Muscle of leg (tissue), 16 donors: ENCODE measurements around the gene ARRB2. TPM values are rescaled to one million over a fixed set of nuclear protein-coding genes. Genes with fewer than 3 reads are reported as not detected.

ENCODE experiments used
- DNase-seq: peaks from one replicate; pipeline ENCODE4 v3.0.0; 2013
- H3K27ac ChIP-seq: one replicate; pipeline ENCODE4 v1.5.1; 2013; ENCODE audit warnings: mild to moderate bottlenecking, low read length, control low read depth
- H3K27me3 ChIP-seq: one replicate; pipeline ENCODE4 v1.6.1; 2013; ENCODE audit warnings: low read length; ENCODE audit not compliant: control insufficient read depth, insufficient read depth
- H3K36me3 ChIP-seq: one replicate; pipeline ENCODE4 v1.6.1; 2013; ENCODE audit warnings: low read length; ENCODE audit not compliant: control insufficient read depth, insufficient read depth
- H3K4me1 ChIP-seq: one replicate; pipeline ENCODE4 v1.6.1; 2013; ENCODE audit warnings: low read length; ENCODE audit not compliant: control insufficient read depth, insufficient read depth
- H3K4me3 ChIP-seq: one replicate; pipeline ENCODE4 v1.5.1; 2013; ENCODE audit warnings: low read length, control low read depth
- H3K9me3 ChIP-seq: replicated peaks from 2 replicates; pipeline ENCODE4 v1.6.1; 2013; ENCODE audit warnings: low read depth, low read length; ENCODE audit not compliant: control insufficient read depth
- WGBS: methylation state at CpG from one replicate; pipeline ENCODE4 v1.1.5; 2013; ENCODE audit warnings: missing lambda C conversion rate; ENCODE audit not compliant: insufficient coverage; 5-methylcytosine and 5-hydroxymethylcytosine counted together
- long read RNA-seq, 11 donors: transcript quantifications; one replicate each; lab custom pipeline, GENCODE V29; 2026
- polyA plus RNA-seq, 8 donors: library from polyadenylated mRNA; unstranded; fragments of 120-200 nt; gene quantifications; one replicate each; pipeline versions ENCODE4 v1.2.1 to v1.2.3, GENCODE V29; 2013; ENCODE audit warnings: inconsistent platforms in 1 of 8, low replicate concordance in 1 of 8; ENCODE audit not compliant: insufficient read length in 8 of 8, insufficient read depth in 1 of 8
- total RNA-seq: library from RNA; stranded (reverse); fragments of 120-200 nt; gene quantifications from one replicate; pipeline ENCODE4 v1.2.4, GENCODE V29; 2013

Gene ARRB2
- total RNA-seq (12.9 TPM), polyA plus RNA-seq (10 to 100 TPM; 16.5 to 29.1 (median 21.3) TPM)
- long read RNA-seq, donor 1, partial matches to known transcripts: 0 of 2 reads
- long read RNA-seq, donor 1, other reads (novel, unspliced or antisense): 0 of 2 reads
- long read RNA-seq, donor 2, partial matches to known transcripts: 0 of 1 reads
- long read RNA-seq, donor 2, other reads (novel, unspliced or antisense): 0 of 1 reads
- long read RNA-seq, donor 3, partial matches to known transcripts: 0 of 3 reads
- long read RNA-seq, donor 3, other reads (novel, unspliced or antisense): 0 of 3 reads
- long read RNA-seq, donor 4, partial matches to known transcripts: 0 of 4 reads
- long read RNA-seq, donor 4, other reads (novel, unspliced or antisense): 0 of 4 reads
- long read RNA-seq, donor 5, transcript ARRB2-201 (15 exons, 1,895 nt): major isoform, 6 of 12 reads
- long read RNA-seq, donor 5, partial matches to known transcripts: 0 of 12 reads
- long read RNA-seq, donor 5, other reads (novel, unspliced or antisense): 0 of 12 reads
- long read RNA-seq, donor 6, partial matches to known transcripts: 6 of 11 reads
- long read RNA-seq, donor 6, other reads (novel, unspliced or antisense): 0 of 11 reads
- long read RNA-seq, donor 7, partial matches to known transcripts: 0 of 7 reads
- long read RNA-seq, donor 7, other reads (novel, unspliced or antisense): 0 of 7 reads
- long read RNA-seq, donor 8, partial matches to known transcripts: 0 of 5 reads
- long read RNA-seq, donor 8, other reads (novel, unspliced or antisense): 0 of 5 reads
- long read RNA-seq, donor 9, partial matches to known transcripts: 0 of 4 reads
- long read RNA-seq, donor 9, other reads (novel, unspliced or antisense): 0 of 4 reads
- long read RNA-seq, donor 10, partial matches to known transcripts: 0 of 7 reads
- long read RNA-seq, donor 10, other reads (novel, unspliced or antisense): 0 of 7 reads
- long read RNA-seq, donor 11, partial matches to known transcripts: 0 of 1 reads
- long read RNA-seq, donor 11, other reads (novel, unspliced or antisense): 0 of 1 reads

- Histone ChIP-seq H3K27me3 (no peaks in the 10 kb centered on the region), H3K9me3 (no peaks in the 10 kb centered on the region), H3K4me1 (peaks cover 22% of the 10 kb centered on the region), H3K36me3 (no peaks in the 10 kb centered on the region), H3K27ac (peak within 1 kb of the TSS; percentile 73), H3K4me3 (peak within 1 kb of the TSS; percentile 63)
- WGBS: 1% methylated on average over 60 of the region's 67 CpGs
- DNase-seq: peak; percentile 100
These were observed at the start of gene ARRB2 for GRCh38 chr17:4709794-4710692. Gene ARRB2, plus strand, starts transcription at chr17:4710632. Its CDS starts 90 bp downstream, at chr17:4710722.

GRCh38 chr17:4663711-4664110 lies 46.7 kb upstream of the ARRB2 start:
- no peak for DNase-seq
- H3K27ac ChIP-seq: no peak overlapping the region
- peaks cover 16% of the 10 kb centered on the region for H3K27me3 ChIP-seq
- no peak overlapping the region for H3K4me3 ChIP-seq
- H3K4me1 ChIP-seq: no peaks in the 10 kb centered on the region
- H3K9me3 ChIP-seq: no peaks in the 10 kb centered on the region
- WGBS: 96% methylated on average over 4 of the region's 8 CpGs
- H3K36me3 ChIP-seq: no peaks in the 10 kb centered on the region

- no peak overlapping the region for H3K4me3 ChIP-seq
- peaks cover 16% of the 10 kb centered on the region for H3K27me3 ChIP-seq
- 73% methylated on average over 8 of the region's 9 CpGs for WGBS
- H3K36me3 ChIP-seq: no peaks in the 10 kb centered on the region
- no peaks in the 10 kb centered on the region for H3K9me3 ChIP-seq
- no peak for DNase-seq
- no peak overlapping the region for H3K27ac ChIP-seq
- H3K4me1 ChIP-seq: no peaks in the 10 kb centered on the region
These were observed 46.2 kb upstream of the ARRB2 start for GRCh38 chr17:4664230-4664629.

GRCh38 chr17:4665027-4665426 lies 45.4 kb upstream of the ARRB2 start:
- no peaks in the 10 kb centered on the region for H3K9me3 ChIP-seq
- H3K36me3 ChIP-seq: no peaks in the 10 kb centered on the region
- no peak overlapping the region for H3K27ac ChIP-seq
- no peak overlapping the region for H3K4me3 ChIP-seq
- 67% methylated on average over 4 of the region's 9 CpGs for WGBS
- no peak for DNase-seq
- H3K27me3 ChIP-seq: peaks cover 16% of the 10 kb centered on the region
- H3K4me1 ChIP-seq: no peaks in the 10 kb centered on the region

GRCh38 chr17:4666296-4666695 lies 44.1 kb upstream of the ARRB2 start:
- Histone ChIP-seq H3K27ac (no peak overlapping the region), H3K36me3 (peaks cover 8% of the 10 kb centered on the region), H3K4me1 (no peaks in the 10 kb centered on the region), H3K4me3 (no peak overlapping the region), H3K9me3 (no peaks in the 10 kb centered on the region), H3K27me3 (peaks cover 16% of the 10 kb centered on the region)
- DNase-seq: no peak
- no CpG with 5 or more reads among the region's 5 CpGs for WGBS

- no CpG with 5 or more reads among the region's 4 CpGs for WGBS
These were observed 43.3 kb upstream of the ARRB2 start for GRCh38 chr17:4667166-4667565.

GRCh38 chr17:4672055-4672630 lies 38.3 kb upstream of the ARRB2 start:
- H3K27ac ChIP-seq: no peak overlapping the region
- no peaks in the 10 kb centered on the region for H3K4me1 ChIP-seq
- WGBS: 86% methylated on average over 4 of the region's 9 CpGs
- H3K4me3 ChIP-seq: no peak overlapping the region
- no peaks in the 10 kb centered on the region for H3K9me3 ChIP-seq
- H3K36me3 ChIP-seq: peaks cover 59% of the 10 kb centered on the region
- peaks cover 2% of the 10 kb centered on the region for H3K27me3 ChIP-seq
- DNase-seq: no peak

More at GRCh38 chr17:4667166-4667565, 43.3 kb upstream of the ARRB2 start:
- Histone ChIP-seq H3K4me1 (no peaks in the 10 kb centered on the region), H3K36me3 (peaks cover 14% of the 10 kb centered on the region), H3K4me3 (no peak overlapping the region), H3K27me3 (peaks cover 16% of the 10 kb centered on the region), H3K9me3 (no peaks in the 10 kb centered on the region), H3K27ac (no peak overlapping the region)
- DNase-seq: no peak

GRCh38 chr17:4672751-4673150 lies 37.7 kb upstream of the ARRB2 start:
- Histone ChIP-seq H3K4me3 (no peak overlapping the region), H3K27me3 (no peaks in the 10 kb centered on the region), H3K4me1 (no peaks in the 10 kb centered on the region), H3K27ac (no peak overlapping the region), H3K36me3 (peaks cover 65% of the 10 kb centered on the region), H3K9me3 (no peaks in the 10 kb centered on the region)
- WGBS: 92% methylated on average over 8 of the region's 8 CpGs
- DNase-seq: no peak

- peaks cover 67% of the 10 kb centered on the region for H3K36me3 ChIP-seq
- 81% methylated on average over 6 of the region's 11 CpGs for WGBS
- H3K27me3 ChIP-seq: no peaks in the 10 kb centered on the region
- H3K4me1 ChIP-seq: no peaks in the 10 kb centered on the region
- no peak for DNase-seq
- H3K4me3 ChIP-seq: no peak overlapping the region
- H3K9me3 ChIP-seq: no peaks in the 10 kb centered on the region
- no peak overlapping the region for H3K27ac ChIP-seq
These were observed 37.3 kb upstream of the ARRB2 start for GRCh38 chr17:4673169-4673568.
